Calu3 (cell line): ENCODE data around the gene RBM38. TPM values are rescaled to one million over a fixed set of nuclear protein-coding genes. Genes with fewer than 3 reads are reported as not detected.

Experiments used
- BruUV-seq: library from RNA; stranded (reverse); fragments of 400-500 nt; replicated peaks from 2 replicates; lab custom pipeline; 2021; lab: Mats Ljungman, UMichigan
- CTCF ChIA-PET: fragments of 300-600 bp; sonication (Branson Sonifier 250); formaldehyde crosslinking; loops from one replicate; lab custom pipeline; 2022; ENCODE audit warnings: antibody characterized with exemption; lab: Charles Lee
- DNase-seq: peaks from one replicate; pipeline ENCODE4 v3.0.0; 2022
- H3K27ac Mint-ChIP-seq: one replicate; pipeline ENCODE4 v1.8.0; 2022; ENCODE audit warnings: mixed read lengths; ENCODE audit not compliant: unreplicated experiment
- H3K27me3 Mint-ChIP-seq: one replicate; pipeline ENCODE4 v1.8.0; 2022; ENCODE audit warnings: mixed read lengths; ENCODE audit not compliant: unreplicated experiment
- H3K36me3 Mint-ChIP-seq: one replicate; pipeline ENCODE4 v1.8.0; 2022; ENCODE audit warnings: mild to moderate bottlenecking, moderate library complexity, mixed read lengths; ENCODE audit not compliant: insufficient read depth, unreplicated experiment
- H3K4me1 Mint-ChIP-seq: one replicate; pipeline ENCODE4 v1.8.0; 2022; ENCODE audit warnings: mild to moderate bottlenecking, low read depth, mixed read lengths; ENCODE audit not compliant: unreplicated experiment
- H3K4me3 Mint-ChIP-seq: one replicate; pipeline ENCODE4 v1.8.0; 2022; ENCODE audit warnings: mild to moderate bottlenecking, low read depth, moderate library complexity, mixed read lengths; ENCODE audit not compliant: unreplicated experiment
- H3K9me3 Mint-ChIP-seq: one replicate; pipeline ENCODE4 v1.8.0; 2022; ENCODE audit warnings: low read depth, mixed read lengths; ENCODE audit not compliant: unreplicated experiment
- CTCF ChIP-seq: fragments of 200-600 bp; IDR thresholded peaks from one replicate; pipeline ENCODE4 v1.8.0; 2022; ENCODE audit warnings: antibody characterized with exemption; ENCODE audit not compliant: unreplicated experiment
- intact Hi-C: fragments of 100-400 bp; cut with micrococcal nuclease; formaldehyde crosslinking; loops from one replicate; pipeline ENCODE4 v1.10.0; 2022; ENCODE audit not compliant: unreplicated experiment
- total RNA-seq: library from RNA; stranded (reverse); gene quantifications from 2 replicates; pipeline ENCODE4 v1.2.3, GENCODE V29; 2022

Gene RBM38
- total RNA-seq, 1 experiment from 2014 or later: 29.5 TPM

DNA sequence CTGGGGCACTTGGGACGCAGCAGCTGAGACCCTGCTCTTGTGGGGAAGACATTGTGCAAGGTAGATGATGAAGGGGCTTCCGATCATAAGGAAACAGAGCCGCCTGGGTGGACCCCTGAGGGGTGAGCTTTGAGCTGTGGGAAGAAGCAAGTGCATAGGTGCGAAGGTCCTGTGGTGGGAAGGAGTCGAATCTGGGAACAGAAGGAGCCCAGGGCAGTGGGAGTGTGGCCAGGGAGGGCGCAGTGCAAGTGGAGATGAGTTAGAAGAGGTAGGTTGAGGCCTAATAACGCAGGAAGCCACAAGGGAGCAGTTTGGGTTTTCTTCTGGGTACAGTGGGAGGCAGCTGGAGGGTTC, 10.3 kb downstream of the RBM38 start:
- Mint-ChIP-seq H3K27ac (no peak overlapping the region), H3K9me3 (no peaks in the 10 kb centered on the region), H3K27me3 (no peaks in the 10 kb centered on the region), H3K4me3 (no peak overlapping the region), H3K4me1 (no peaks in the 10 kb centered on the region), H3K36me3 (peaks cover 9% of the 10 kb centered on the region)
- BruUV-seq: no TSS peak
- DNase-seq: no peak
- no peak for TF ChIP-seq CTCF
- CTCF ChIA-PET: no interaction called here
- intact Hi-C loops: no loop called here

- H3K4me1 Mint-ChIP-seq: no peaks in the 10 kb centered on the region
- H3K36me3 Mint-ChIP-seq: peaks cover 18% of the 10 kb centered on the region
- intact Hi-C loops: no loop called here
- BruUV-seq: no TSS peak
- no peak overlapping the region for H3K4me3 Mint-ChIP-seq
- CTCF ChIA-PET: no interaction called here
- no peak for TF ChIP-seq CTCF
- no peaks in the 10 kb centered on the region for H3K27me3 Mint-ChIP-seq
- H3K27ac Mint-ChIP-seq: no peak overlapping the region
- H3K9me3 Mint-ChIP-seq: no peaks in the 10 kb centered on the region
- DNase-seq: no peak
Observed at GRCh38 chr20:57402206-57403125, 11.3 kb downstream of the RBM38 start.

GRCh38 chr20:57403216-57403615, 12.0 kb downstream of the RBM38 start:
- Mint-ChIP-seq H3K4me1 (no peaks in the 10 kb centered on the region), H3K36me3 (peaks cover 22% of the 10 kb centered on the region), H3K4me3 (no peak overlapping the region), H3K27me3 (no peaks in the 10 kb centered on the region), H3K9me3 (no peaks in the 10 kb centered on the region), H3K27ac (no peak overlapping the region)
- no TSS peak for BruUV-seq
- no peak for DNase-seq
- no peak for TF ChIP-seq CTCF
- CTCF ChIA-PET: no interaction called here
- intact Hi-C loops: no loop called here

GRCh38 chr20:57404006-57404405, 12.8 kb downstream of the RBM38 start:
- no peak for DNase-seq
- intact Hi-C loops: no loop called here
- Mint-ChIP-seq H3K4me3 (no peak overlapping the region), H3K4me1 (no peaks in the 10 kb centered on the region), H3K36me3 (peaks cover 26% of the 10 kb centered on the region), H3K9me3 (no peaks in the 10 kb centered on the region), H3K27me3 (no peaks in the 10 kb centered on the region), H3K27ac (no peak overlapping the region)
- CTCF ChIA-PET: interaction anchor here (0.9 kb wide), 1 partner anchor 9 kb away, joined by 3 read pairs; no protein-coding TSS in a partner anchor
- no peak for TF ChIP-seq CTCF
- BruUV-seq: no TSS peak
